Measurements from ENCODE around the gene C17orf50. TPM values are rescaled to one million over a fixed set of nuclear protein-coding genes. Genes with fewer than 3 reads are reported as not detected.
A peak's percentile ranks its signal among the peaks of the same experiment; 100 is the strongest.

C17orf50 gene
- total RNA-seq, 1 donor from 2014 or later, result not detected

DNA sequence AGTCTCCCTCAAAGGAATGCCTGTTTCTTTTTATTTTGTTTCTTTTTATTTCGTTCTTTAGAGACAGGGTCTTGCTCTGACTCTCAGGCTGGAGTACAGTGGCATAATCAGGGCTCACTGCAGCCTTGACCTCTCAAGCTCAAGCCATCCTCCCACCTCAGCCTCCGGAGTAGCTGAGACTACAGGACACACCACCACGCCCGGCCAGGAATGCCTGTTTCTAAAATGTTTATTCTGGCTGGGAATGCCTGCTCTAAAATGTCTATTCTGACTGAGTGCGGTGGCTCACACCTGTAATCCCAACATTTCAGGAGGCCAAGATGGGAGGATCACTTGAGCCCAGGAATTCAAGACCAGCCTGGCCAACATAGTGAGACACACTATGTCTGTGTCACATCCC lies 37.2 kb downstream of the C17orf50 start:
- TF ChIP-seq, protein P1, sequence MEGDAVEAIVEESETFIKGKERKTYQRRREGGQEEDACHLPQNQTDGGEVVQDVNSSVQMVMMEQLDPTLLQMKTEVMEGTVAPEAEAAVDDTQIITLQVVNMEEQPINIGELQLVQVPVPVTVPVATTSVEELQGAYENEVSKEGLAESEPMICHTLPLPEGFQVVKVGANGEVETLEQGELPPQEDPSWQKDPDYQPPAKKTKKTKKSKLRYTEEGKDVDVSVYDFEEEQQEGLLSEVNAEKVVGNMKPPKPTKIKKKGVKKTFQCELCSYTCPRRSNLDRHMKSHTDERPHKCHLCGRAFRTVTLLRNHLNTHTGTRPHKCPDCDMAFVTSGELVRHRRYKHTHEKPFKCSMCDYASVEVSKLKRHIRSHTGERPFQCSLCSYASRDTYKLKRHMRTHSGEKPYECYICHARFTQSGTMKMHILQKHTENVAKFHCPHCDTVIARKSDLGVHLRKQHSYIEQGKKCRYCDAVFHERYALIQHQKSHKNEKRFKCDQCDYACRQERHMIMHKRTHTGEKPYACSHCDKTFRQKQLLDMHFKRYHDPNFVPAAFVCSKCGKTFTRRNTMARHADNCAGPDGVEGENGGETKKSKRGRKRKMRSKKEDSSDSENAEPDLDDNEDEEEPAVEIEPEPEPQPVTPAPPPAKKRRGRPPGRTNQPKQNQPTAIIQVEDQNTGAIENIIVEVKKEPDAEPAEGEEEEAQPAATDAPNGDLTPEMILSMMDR (IDR thresholded peaks at IDR 0.05), result no peak
- Mint-ChIP-seq H3K27me3 (ENCODE audit: low read depth) (peaks cover 1% of the 10 kb centered on the region), H3K4me1 (ENCODE audit: low read depth) (peaks cover 55% of the 10 kb centered on the region), H3K9me3 (ENCODE audit: low read depth) (no peaks in the 10 kb centered on the region), H3K4me3 (ENCODE audit: unreplicated experiment) (no peak overlapping the region), H3K36me3 (ENCODE audit: low read depth) (no peaks in the 10 kb centered on the region), H3K27ac (ENCODE audit: unreplicated experiment) (no peak overlapping the region)
- DNase-seq (ENCODE audit: low spot score), result no peak

DNA sequence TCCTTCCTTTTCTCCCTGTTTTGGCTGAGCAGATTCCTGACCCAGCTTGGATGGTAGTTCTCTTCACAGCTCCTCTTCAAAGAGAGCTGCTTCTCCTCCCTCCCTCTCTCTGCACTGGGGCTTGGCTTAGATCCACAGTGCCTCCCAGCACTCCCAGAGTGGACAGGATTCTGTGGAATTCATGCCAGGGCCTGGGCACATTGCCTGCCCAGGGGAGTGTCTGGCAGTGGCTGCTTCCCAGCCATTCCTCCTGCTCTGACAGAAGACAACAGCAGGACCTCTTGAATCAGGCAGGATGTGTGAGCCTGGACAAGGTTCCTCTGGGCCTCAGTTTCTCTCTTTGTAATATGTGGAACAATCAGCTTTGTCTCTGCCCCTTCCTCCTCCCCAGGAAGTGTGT lies 39.3 kb downstream of the C17orf50 start:
- peak overlapping the region; percentile 84 for H3K27ac Mint-ChIP-seq (ENCODE audit: unreplicated experiment)
- H3K27me3 Mint-ChIP-seq (ENCODE audit: low read depth), result no peaks in the 10 kb centered on the region
- H3K4me3 Mint-ChIP-seq (ENCODE audit: unreplicated experiment), result no peak overlapping the region
- peaks cover 50% of the 10 kb centered on the region for H3K4me1 Mint-ChIP-seq (ENCODE audit: low read depth)
- no peak for DNase-seq (ENCODE audit: low spot score)
- H3K36me3 Mint-ChIP-seq (ENCODE audit: low read depth), result no peaks in the 10 kb centered on the region
- H3K9me3 Mint-ChIP-seq (ENCODE audit: low read depth), result no peaks in the 10 kb centered on the region
- TF ChIP-seq, protein P1 (IDR thresholded peaks at IDR 0.05), result no peak

DNA sequence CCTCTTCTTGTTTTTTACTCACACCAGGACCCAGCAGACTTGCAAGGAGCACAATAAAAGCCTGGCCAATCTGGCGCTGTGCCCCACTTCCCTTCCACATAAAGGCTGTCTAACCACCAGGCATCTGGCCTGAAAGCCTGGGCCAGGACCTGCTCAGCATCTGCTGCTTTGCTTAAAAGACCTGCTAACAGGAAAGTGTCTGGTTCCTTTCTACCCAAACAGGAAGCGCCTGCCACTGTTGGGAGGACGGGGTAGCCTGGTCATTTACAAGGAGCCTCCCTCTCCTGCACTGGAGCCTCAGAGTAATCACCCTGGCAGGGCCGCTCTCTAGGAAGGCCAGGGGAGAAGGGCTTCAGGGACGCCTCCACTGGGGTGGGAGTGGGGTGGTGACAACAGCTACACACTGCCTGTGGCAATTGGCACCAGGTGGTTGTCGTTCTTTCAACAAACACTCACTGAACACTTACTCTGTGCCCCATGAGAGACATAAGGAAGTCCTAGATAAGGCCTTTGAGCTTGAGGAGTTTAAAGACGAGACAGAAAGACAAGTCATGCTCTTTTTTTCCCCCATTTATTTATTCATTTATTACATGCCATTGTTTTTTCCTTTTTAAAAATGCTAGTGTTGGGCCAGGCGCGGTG lies 41.0 kb downstream of the C17orf50 start:
- TF ChIP-seq, protein P1 (IDR thresholded peaks at IDR 0.05), result no peak
- no peaks in the 10 kb centered on the region for H3K9me3 Mint-ChIP-seq (ENCODE audit: low read depth)
- H3K27me3 Mint-ChIP-seq (ENCODE audit: low read depth), result no peaks in the 10 kb centered on the region
- H3K36me3 Mint-ChIP-seq (ENCODE audit: low read depth), result no peaks in the 10 kb centered on the region
- DNase-seq (ENCODE audit: low spot score), result no peak
- H3K27ac Mint-ChIP-seq (ENCODE audit: unreplicated experiment), result peak overlapping the region; percentile 66
- H3K4me3 Mint-ChIP-seq (ENCODE audit: unreplicated experiment), result no peak overlapping the region
- H3K4me1 Mint-ChIP-seq (ENCODE audit: low read depth), result peaks cover 49% of the 10 kb centered on the region

DNA sequence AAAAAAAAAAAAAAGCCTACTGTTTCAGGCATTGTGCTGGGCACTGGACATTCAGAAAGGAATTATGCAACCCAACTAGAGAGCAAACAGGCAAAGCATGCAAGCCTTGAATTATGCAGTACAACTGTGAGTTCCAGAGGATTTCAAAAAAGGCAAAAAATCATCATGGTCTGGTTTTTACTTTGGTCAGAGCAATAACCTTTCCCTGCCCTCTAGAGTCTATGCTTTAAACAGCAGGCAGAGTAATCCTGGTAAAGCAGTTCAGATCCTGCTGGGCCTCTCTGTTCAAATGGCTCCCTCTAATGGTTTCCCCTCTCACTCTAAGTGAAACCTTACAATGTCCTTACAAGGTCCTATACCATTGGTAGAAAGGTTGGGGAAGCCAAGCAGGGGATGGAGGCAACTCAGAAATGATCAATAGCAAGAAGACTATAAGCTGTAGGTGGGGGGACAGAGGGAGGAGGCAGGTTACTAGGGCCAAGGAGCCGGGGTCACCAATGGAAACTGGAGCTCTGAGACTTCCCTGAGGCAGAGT lies 44.0 kb downstream of the C17orf50 start:
- DNase-seq (ENCODE audit: low spot score), result no peak
- no peaks in the 10 kb centered on the region for H3K9me3 Mint-ChIP-seq (ENCODE audit: low read depth)
- no peak overlapping the region for H3K4me3 Mint-ChIP-seq (ENCODE audit: unreplicated experiment)
- no peaks in the 10 kb centered on the region for H3K27me3 Mint-ChIP-seq (ENCODE audit: low read depth)
- H3K27ac Mint-ChIP-seq (ENCODE audit: unreplicated experiment), result peak overlapping the region; percentile 53
- H3K36me3 Mint-ChIP-seq (ENCODE audit: low read depth), result no peaks in the 10 kb centered on the region
- TF ChIP-seq, protein P1 (IDR thresholded peaks at IDR 0.05), result peak; percentile 93
- H3K4me1 Mint-ChIP-seq (ENCODE audit: low read depth), result peaks cover 51% of the 10 kb centered on the region

DNA sequence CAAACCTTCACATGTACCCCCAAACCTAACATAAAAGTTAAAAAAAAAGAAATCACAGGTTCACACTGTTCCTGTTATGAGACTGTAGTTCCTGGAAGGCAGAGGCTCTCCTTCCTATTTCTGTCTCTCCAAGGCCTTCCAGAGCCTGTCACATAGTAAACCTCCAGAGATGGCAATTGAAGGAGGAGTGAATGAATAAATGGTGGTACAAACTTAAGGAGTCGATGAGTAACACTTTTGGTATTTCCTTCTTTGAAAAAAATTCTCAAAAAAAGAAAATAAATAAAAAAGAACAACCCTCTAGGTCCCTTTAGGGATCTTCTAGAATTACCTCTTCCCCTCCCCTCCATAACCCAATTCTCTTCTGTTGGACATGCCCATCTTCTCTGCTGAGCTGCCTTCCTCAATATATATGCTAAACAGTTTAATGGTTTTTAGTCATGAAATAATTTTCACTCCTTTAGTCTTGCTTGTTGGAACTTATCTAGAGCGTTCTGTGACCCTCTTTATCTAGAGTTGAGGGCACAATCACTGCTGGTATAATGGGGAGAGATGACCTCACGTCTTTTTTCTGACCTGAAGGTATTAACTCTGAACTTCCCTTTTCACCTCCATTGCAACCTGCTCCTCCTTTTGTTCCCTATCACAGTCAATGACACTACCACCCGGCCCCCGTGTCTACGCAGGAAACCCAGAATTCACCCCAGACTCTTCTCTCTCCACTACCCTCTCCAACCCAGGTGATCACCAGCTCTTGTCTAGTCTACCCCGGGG lies 46.9 kb downstream of the C17orf50 start:
- H3K36me3 Mint-ChIP-seq (ENCODE audit: low read depth), result no peaks in the 10 kb centered on the region
- H3K27me3 Mint-ChIP-seq (ENCODE audit: low read depth), result no peaks in the 10 kb centered on the region
- peak overlapping the region; percentile 96 for H3K27ac Mint-ChIP-seq (ENCODE audit: unreplicated experiment)
- peaks cover 55% of the 10 kb centered on the region for H3K4me1 Mint-ChIP-seq (ENCODE audit: low read depth)
- no peaks in the 10 kb centered on the region for H3K9me3 Mint-ChIP-seq (ENCODE audit: low read depth)
- TF ChIP-seq, protein P1 (IDR thresholded peaks at IDR 0.05), result no peak
- DNase-seq (ENCODE audit: low spot score), result no peak
- peak overlapping the region; percentile 16 for H3K4me3 Mint-ChIP-seq (ENCODE audit: unreplicated experiment)

Measured in chondrocyte (in vitro differentiated cells).